Endodermal cell (in vitro differentiated cells): Measurements from ENCODE around the gene PSMA4. TPM values are rescaled to one million over a fixed set of nuclear protein-coding genes. Genes with fewer than 3 reads are reported as not detected.

ENCODE experiments used
- DNase-seq: peaks from one replicate; pipeline ENCODE4 v3.0.0-alpha.2; 2017
- H3K27ac ChIP-seq: 2 replicates; pipeline ENCODE4 v1.5.1; 2013; ENCODE audit warnings: mild to moderate bottlenecking, low read depth, low read length, moderate library complexity
- H3K27me3 ChIP-seq: 2 replicates; pipeline ENCODE4 v1.6.1; 2013; ENCODE audit warnings: mild to moderate bottlenecking, low read length, moderate library complexity; ENCODE audit not compliant: insufficient read depth, control insufficient read depth, poor library complexity, severe bottlenecking
- H3K36me3 ChIP-seq: 2 replicates; pipeline ENCODE4 v1.7.0; 2013; ENCODE audit warnings: mild to moderate bottlenecking, low read length, moderate library complexity; ENCODE audit not compliant: control insufficient read depth, insufficient read depth
- H3K4me1 ChIP-seq: one replicate; pipeline ENCODE4 v1.7.0; 2013; ENCODE audit warnings: low read length; ENCODE audit not compliant: control insufficient read depth, insufficient read depth
- H3K4me3 ChIP-seq: 2 replicates; pipeline ENCODE4 v1.5.1; 2013; ENCODE audit warnings: mild to moderate bottlenecking, low read length, moderate library complexity
- H3K9ac ChIP-seq: 2 replicates; pipeline ENCODE4 v1.6.1; 2013; ENCODE audit warnings: mild to moderate bottlenecking, low read length, moderate library complexity; ENCODE audit not compliant: poor library complexity, severe bottlenecking; ENCODE audit errors: extremely low read depth
- H3K9me3 ChIP-seq: 2 replicates; pipeline ENCODE4 v1.6.1; 2013; ENCODE audit warnings: mild to moderate bottlenecking, low read length, moderate library complexity; ENCODE audit not compliant: control insufficient read depth
- H3K27ac Mint-ChIP-seq: 2 replicates; pipeline ENCODE4 v1.8.0; 2020; ENCODE audit warnings: mixed read lengths
- H3K27me3 Mint-ChIP-seq: 2 replicates; pipeline ENCODE4 v1.8.0; 2021; ENCODE audit warnings: mild to moderate bottlenecking, mixed read lengths; ENCODE audit not compliant: insufficient read depth
- H3K36me3 Mint-ChIP-seq: 2 replicates; pipeline ENCODE4 v1.8.0; 2020; ENCODE audit warnings: low read depth, mixed read lengths
- H3K4me1 Mint-ChIP-seq: 2 replicates; pipeline ENCODE4 v1.8.0; 2020; ENCODE audit warnings: mixed read lengths
- H3K4me3 Mint-ChIP-seq: 2 replicates; pipeline ENCODE4 v1.8.0; 2020; ENCODE audit warnings: mild to moderate bottlenecking, moderate library complexity, mixed read lengths
- H3K9me3 Mint-ChIP-seq: 2 replicates; pipeline ENCODE4 v1.8.0; 2020; ENCODE audit warnings: mild to moderate bottlenecking, mixed read lengths
- CTCF ChIP-seq: fragments of 200-600 bp; sonication (generic); conservative IDR thresholded peaks from 2 replicates; pipeline ENCODE4 v1.5.0; 2021; ENCODE audit warnings: antibody characterized with exemption, mild to moderate bottlenecking
- WGBS, 2 experiments: methylation state at CpG; one replicate each; pipeline versions ENCODE4 v1.1.5 to v1.1.7; 2013; ENCODE audit warnings: missing lambda C conversion rate in 2 of 2, mixed read lengths in 1 of 2; ENCODE audit not compliant: insufficient coverage in 1 of 2, insufficient read length in 1 of 2; 5-methylcytosine and 5-hydroxymethylcytosine counted together
- total RNA-seq, 2 donors: library from RNA; stranded (reverse); fragmentation: NEBNext Ultra II Directional in 1 of 2; extraction: Animal tissue kit (Norgen Biotek cat#: 25700) in 1 of 2; gene quantifications; 2 replicates in 1 of 2; 3 replicates in 1 of 2; pipeline ENCODE4 v1.2.1, GENCODE V29; 2021

Gene PSMA4
- total RNA-seq, 2 donors from 2014 or later, result 250 to 254 TPM

- H3K36me3 Mint-ChIP-seq, result peaks cover 41% of the 10 kb centered on the region
- Histone ChIP-seq H3K27me3 (peaks cover 1% of the 10 kb centered on the region), H3K27ac (no peak overlapping the region), H3K4me1 (no peaks in the 10 kb centered on the region), H3K9ac (no peak overlapping the region), H3K36me3 (peaks cover 43% of the 10 kb centered on the region), H3K9me3 (peaks cover 23% of the 10 kb centered on the region), H3K4me3 (no peak overlapping the region)
- H3K9me3 Mint-ChIP-seq, result peaks cover 27% of the 10 kb centered on the region
- WGBS, 2 experiments, result 96 to 100% methylated on average over 1 to 2 of the region's 2 CpGs
- TF ChIP-seq CTCF, result no peak
- no peak overlapping the region for H3K27ac Mint-ChIP-seq
- no peak overlapping the region for H3K4me3 Mint-ChIP-seq
- DNase-seq, result no peak
- H3K27me3 Mint-ChIP-seq, result no peaks in the 10 kb centered on the region
- H3K4me1 Mint-ChIP-seq, result no peaks in the 10 kb centered on the region
These were observed 37.6 kb upstream of the PSMA4 start for GRCh38 chr15:78502641-78503040.

GRCh38 chr15:78506971-78507830 lies 33.0 kb upstream of the PSMA4 start, which contains the start of gene HYKK:
HYKK (plus strand) TSS chr15:78507577; CDS start chr15:78513089, 5,512 bp downstream.
- H3K9me3 ChIP-seq, result peaks cover 7% of the 10 kb centered on the region
- Mint-ChIP-seq H3K27me3 (peaks cover 12% of the 10 kb centered on the region), H3K4me3 (peak within 1 kb of the TSS; percentile 75), H3K36me3 (peaks cover 1% of the 10 kb centered on the region), H3K4me1 (peaks cover 4% of the 10 kb centered on the region), H3K9me3 (peaks cover 19% of the 10 kb centered on the region), H3K27ac (peak within 1 kb of the TSS; percentile 93)
- peak; percentile 99 for DNase-seq
- H3K4me1 ChIP-seq, result no peaks in the 10 kb centered on the region
- H3K9ac ChIP-seq, result peak within 1 kb of the TSS; percentile 38
- peak within 1 kb of the TSS; percentile 82 for H3K4me3 ChIP-seq
- TF ChIP-seq CTCF, result peak; percentile 48
- WGBS, 2 experiments, result 1 to 5% methylated on average over 20 to 63 of the region's 63 CpGs
- no peak within 1 kb of the TSS for H3K27ac ChIP-seq
- no peaks in the 10 kb centered on the region for H3K36me3 ChIP-seq
- peaks cover 26% of the 10 kb centered on the region for H3K27me3 ChIP-seq

- Mint-ChIP-seq H3K27ac (peak overlapping the region; percentile 68), H3K27me3 (peaks cover 12% of the 10 kb centered on the region), H3K4me3 (peak overlapping the region; percentile 75), H3K36me3 (no peaks in the 10 kb centered on the region), H3K9me3 (peaks cover 15% of the 10 kb centered on the region), H3K4me1 (peaks cover 4% of the 10 kb centered on the region)
- Histone ChIP-seq H3K4me3 (peak overlapping the region; percentile 82), H3K27ac (no peak overlapping the region), H3K9ac (peak overlapping the region; percentile 38), H3K9me3 (peaks cover under 1% of the 10 kb centered on the region), H3K27me3 (peaks cover 26% of the 10 kb centered on the region), H3K4me1 (no peaks in the 10 kb centered on the region), H3K36me3 (no peaks in the 10 kb centered on the region)
- WGBS, 2 experiments, result 0 to 2% methylated on average over 4 to 13 of the region's 13 CpGs
- no peak for TF ChIP-seq CTCF
- DNase-seq, result no peak
These were observed 32.4 kb upstream of the PSMA4 start for GRCh38 chr15:78507831-78508160.
